GM21825 (cell line): ENCODE measurements around the gene RIOX2.
"Not testable (repeated sequence)": the region's sequence is repeated elsewhere in the genome, so short reads cannot be mapped to it uniquely, and the experiment has no call there.

Source experiments
- ATAC-seq: cut with Tn5 transposase; IDR thresholded peaks from one replicate; pipeline ENCODE4 v1.9.1; 2021; ENCODE audit warnings: mild to moderate bottlenecking, moderate library complexity; ENCODE audit not compliant: unreplicated experiment

The RIOX2 gene

GRCh38 chr3:97971679-97972567 is at the start of gene RIOX2:
TSS of gene RIOX2 (minus strand) at chr3:97972431. CDS start at chr3:97967593, 4,838 bp downstream.
- peak; percentile 92 for ATAC-seq

- ATAC-seq, result no peak
Observed at GRCh38 chr3:98020412-98020811, 48.2 kb upstream of the RIOX2 start.

- ATAC-seq, result no peak
Observed at GRCh38 chr3:98018301-98018700, 46.1 kb upstream of the RIOX2 start.

GRCh38 chr3:98014268-98014585 is 42.0 kb upstream of the RIOX2 start:
- ATAC-seq, result no peak

- ATAC-seq, result no peak
Observed at GRCh38 chr3:98013411-98014267, 41.4 kb upstream of the RIOX2 start.

GRCh38 chr3:98012979-98013378 is 40.7 kb upstream of the RIOX2 start:
- ATAC-seq, result no peak

- ATAC-seq, result not testable (repeated sequence)
Observed at GRCh38 chr3:98010883-98011449, 38.7 kb upstream of the RIOX2 start.

- ATAC-seq, result no peak
Observed at GRCh38 chr3:98010194-98010882, 38.1 kb upstream of the RIOX2 start.

- peak; percentile 65 for ATAC-seq
Observed at GRCh38 chr3:98008855-98009254, 36.6 kb upstream of the RIOX2 start.

GRCh38 chr3:98005438-98005837 is 33.2 kb upstream of the RIOX2 start:
- ATAC-seq, result no peak

- ATAC-seq, result no peak
Observed at GRCh38 chr3:98004721-98005120, 32.5 kb upstream of the RIOX2 start.

- ATAC-seq, result peak; percentile 74
Observed at GRCh38 chr3:98003306-98003969, 31.2 kb upstream of the RIOX2 start.

- no peak for ATAC-seq
Observed at GRCh38 chr3:98002717-98003116, 30.5 kb upstream of the RIOX2 start.

- ATAC-seq, result no peak
Observed at GRCh38 chr3:97999994-98000393, 27.8 kb upstream of the RIOX2 start.

GRCh38 chr3:97999103-97999502 is 26.9 kb upstream of the RIOX2 start:
- ATAC-seq, result no peak

- ATAC-seq, result no peak
Observed at GRCh38 chr3:97996988-97997387, 24.8 kb upstream of the RIOX2 start.

- no peak for ATAC-seq
Observed at GRCh38 chr3:97994328-97994945, 22.2 kb upstream of the RIOX2 start.

GRCh38 chr3:97993526-97993925 is 21.3 kb upstream of the RIOX2 start:
- ATAC-seq, result no peak

- no peak for ATAC-seq
Observed at GRCh38 chr3:97992547-97993173, 20.4 kb upstream of the RIOX2 start.

- ATAC-seq, result no peak
Observed at GRCh38 chr3:97991293-97991682, 19.1 kb upstream of the RIOX2 start.
